Spleen (tissue), 7 donors: ENCODE measurements around the gene LRRC37A3.
"Not testable (repeated sequence)": the region's sequence is repeated elsewhere in the genome, so short reads cannot be mapped to it uniquely, and the experiment has no call there.

Experiments
- CTCF ChIP-seq, 11 experiments: fragments of 200-600 bp in 7 of 11; fragments of 450-650 bp in 4 of 11; sonication (generic) in 4 of 11; IDR thresholded peaks in 8 of 11; conservative IDR thresholded peaks in 3 of 11; 1 replicate in 7 of 11; 2 replicates in 4 of 11; pipeline versions ENCODE4 v1.4.0 to v1.8.0; 2016 to 2021; ENCODE audit warnings: antibody characterized with exemption in 11 of 11, inconsistent platforms in 4 of 11, mild to moderate bottlenecking in 1 of 11
- POLR2A ChIP-seq, 3 donors: fragments of 450-650 bp; IDR thresholded peaks; one replicate each; pipeline ENCODE4 v1.5.1; 2017; ENCODE audit warnings: antibody characterized with exemption in 3 of 3, mild to moderate bottlenecking in 1 of 3
- POLR2AphosphoS5 ChIP-seq, 3 donors: sonication (generic); formaldehyde crosslinking; IDR thresholded peaks; one replicate each; pipeline ENCODE4 v1.5.1; 2017; ENCODE audit warnings: antibody characterized with exemption in 3 of 3
- donor health status: DM: no; HTN: no; CAD: no; lungs with moderate emphysema.
- donor health status: DM: no; HTN: no; CAD: no.
- donor health status: DM: no; HTN: no; CAD: no.

GRCh38 chr17:64904069-64904468 is 15.2 kb downstream of the LRRC37A3 start:
- TF ChIP-seq POLR2A (IDR thresholded peaks at IDR 0.05); CTCF (IDR thresholded peaks at IDR 0.05 in 8 of 11, conservative IDR thresholded peaks at IDR 0.05 in 3 of 11); POLR2AphosphoS5 (IDR thresholded peaks at IDR 0.05): not testable (repeated sequence)
